HEK293 (cell line): ENCODE data around the gene SMARCA2.

Source experiments
- BCL11B ChIP-seq: fragments of 450-650 bp; formaldehyde crosslinking; IDR thresholded peaks from 2 replicates; pipeline ENCODE4 v1.5.1; 2016; ENCODE audit warnings: low read depth, missing biosample characterization, missing genetic modification characterization
- MEIS1 ChIP-seq: sonication (generic); formaldehyde crosslinking; IDR thresholded peaks from 2 replicates; pipeline ENCODE4 v1.8.1; 2022; ENCODE audit warnings: missing genetic modification reagents, mild to moderate bottlenecking, borderline replicate concordance
- TCF7L2 ChIP-seq: IDR thresholded peaks from 2 replicates; pipeline ENCODE4 v1.6.1; 2011; ENCODE audit warnings: low read depth, mild to moderate bottlenecking, inconsistent platforms, low read length, moderate library complexity, borderline replicate concordance
- YY1 ChIP-seq: fragments of 450-650 bp; formaldehyde crosslinking; IDR thresholded peaks from 2 replicates; pipeline ENCODE4 v1.5.1; 2018; ENCODE audit warnings: missing biosample characterization, missing genetic modification characterization
- ZFHX2 ChIP-seq: fragments of 450-650 bp; formaldehyde crosslinking; conservative IDR thresholded peaks from 2 replicates; pipeline ENCODE4 v1.5.1; 2016; ENCODE audit warnings: missing biosample characterization, missing genetic modification characterization
- ZNF121 ChIP-seq: fragments of 450-650 bp; formaldehyde crosslinking; IDR thresholded peaks from 2 replicates; pipeline ENCODE4 v1.5.1; 2016; ENCODE audit warnings: missing biosample characterization, missing genetic modification characterization
- ZNF184 ChIP-seq: fragments of 450-650 bp; IDR thresholded peaks from 2 replicates; pipeline ENCODE4 v1.5.1; 2018; ENCODE audit warnings: missing biosample characterization, mild to moderate bottlenecking, missing genetic modification characterization
- ZNF274 ChIP-seq, 2 experiments: fragments of 200-500 bp in 1 of 2; fragments of 450-650 bp in 1 of 2; sonication (Bioruptor generic) in 1 of 2; formaldehyde crosslinking in 1 of 2; IDR thresholded peaks; 2 replicates each; pipeline versions ENCODE4 v1.5.1 to v1.6.1; 2014 to 2016; ENCODE audit warnings: borderline replicate concordance in 1 of 2, inconsistent platforms in 1 of 2, low read length in 1 of 2, missing biosample characterization in 1 of 2, missing genetic modification characterization in 1 of 2
- ZNF610 ChIP-seq: fragments of 450-650 bp; formaldehyde crosslinking; IDR thresholded peaks from 2 replicates; pipeline ENCODE4 v1.5.1; 2016; ENCODE audit warnings: missing biosample characterization, missing genetic modification characterization, borderline replicate concordance
- ZNF843 ChIP-seq: fragments of 450-650 bp; formaldehyde crosslinking; IDR thresholded peaks from 2 replicates; pipeline ENCODE4 v1.5.1; 2016; ENCODE audit warnings: missing biosample characterization, missing genetic modification characterization
- TF ChIP-seq, protein P1 (sequence below): fragments of 450-650 bp; formaldehyde crosslinking; IDR thresholded peaks from 2 replicates; pipeline ENCODE4 v1.5.1; 2016; ENCODE audit warnings: missing biosample characterization, missing genetic modification characterization
- TF ChIP-seq, protein P2 (sequence below): sonication (generic); formaldehyde crosslinking; IDR thresholded peaks from 2 replicates; pipeline ENCODE4 v1.8.1; 2022; ENCODE audit warnings: mild to moderate bottlenecking, moderate library complexity, missing genetic modification reagents

- TF ChIP-seq ZNF843 (no peak), ZNF121 (tag by site-specific recombination) (no peak), BCL11B (no peak), MEIS1 (CRISPR knock-in tag) (no peak), ZNF274 (IDR thresholded peaks at IDR 0.05; ENCODE audit: low read length) (no peak), ZNF274 (tag by site-specific recombination; IDR thresholded peaks at IDR 0.05; ENCODE audit: borderline replicate concordance) (no peak), ZNF184 (tag by site-specific recombination) (no peak), ZFHX2 (tag by site-specific recombination) (no peak), TCF7L2 (no peak), YY1 (no peak), ZNF610 (tag by site-specific recombination) (no peak)
- TF ChIP-seq, protein P1, sequence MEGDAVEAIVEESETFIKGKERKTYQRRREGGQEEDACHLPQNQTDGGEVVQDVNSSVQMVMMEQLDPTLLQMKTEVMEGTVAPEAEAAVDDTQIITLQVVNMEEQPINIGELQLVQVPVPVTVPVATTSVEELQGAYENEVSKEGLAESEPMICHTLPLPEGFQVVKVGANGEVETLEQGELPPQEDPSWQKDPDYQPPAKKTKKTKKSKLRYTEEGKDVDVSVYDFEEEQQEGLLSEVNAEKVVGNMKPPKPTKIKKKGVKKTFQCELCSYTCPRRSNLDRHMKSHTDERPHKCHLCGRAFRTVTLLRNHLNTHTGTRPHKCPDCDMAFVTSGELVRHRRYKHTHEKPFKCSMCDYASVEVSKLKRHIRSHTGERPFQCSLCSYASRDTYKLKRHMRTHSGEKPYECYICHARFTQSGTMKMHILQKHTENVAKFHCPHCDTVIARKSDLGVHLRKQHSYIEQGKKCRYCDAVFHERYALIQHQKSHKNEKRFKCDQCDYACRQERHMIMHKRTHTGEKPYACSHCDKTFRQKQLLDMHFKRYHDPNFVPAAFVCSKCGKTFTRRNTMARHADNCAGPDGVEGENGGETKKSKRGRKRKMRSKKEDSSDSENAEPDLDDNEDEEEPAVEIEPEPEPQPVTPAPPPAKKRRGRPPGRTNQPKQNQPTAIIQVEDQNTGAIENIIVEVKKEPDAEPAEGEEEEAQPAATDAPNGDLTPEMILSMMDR (tag by site-specific recombination): no peak
- TF ChIP-seq, protein P2, sequence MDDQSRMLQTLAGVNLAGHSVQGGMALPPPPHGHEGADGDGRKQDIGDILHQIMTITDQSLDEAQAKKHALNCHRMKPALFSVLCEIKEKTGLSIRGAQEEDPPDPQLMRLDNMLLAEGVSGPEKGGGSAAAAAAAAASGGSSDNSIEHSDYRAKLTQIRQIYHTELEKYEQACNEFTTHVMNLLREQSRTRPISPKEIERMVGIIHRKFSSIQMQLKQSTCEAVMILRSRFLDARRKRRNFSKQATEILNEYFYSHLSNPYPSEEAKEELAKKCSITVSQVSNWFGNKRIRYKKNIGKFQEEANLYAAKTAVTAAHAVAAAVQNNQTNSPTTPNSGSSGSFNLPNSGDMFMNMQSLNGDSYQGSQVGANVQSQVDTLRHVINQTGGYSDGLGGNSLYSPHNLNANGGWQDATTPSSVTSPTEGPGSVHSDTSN (CRISPR knock-in tag): no peak
Measured at GRCh38 chr9:2236850-2237249, 221.7 kb downstream of the SMARCA2 start.
